Panc1 (cell line): ENCODE measurements around the gene ASPM. TPM values are rescaled to one million over a fixed set of nuclear protein-coding genes. Genes with fewer than 3 reads are reported as not detected.
A peak's percentile ranks its signal among the peaks of the same experiment; 100 is the strongest.

Experiments used
- ATAC-seq: fragments of 200-7000 bp; cut with Tn5 transposase; 2 replicates; pipeline ENCODE4 v1.9.1; 2020; ENCODE audit warnings: mild to moderate bottlenecking, moderate library complexity
- BruUV-seq: library from RNA; stranded (reverse); fragments of 400-500 nt; replicated peaks from 2 replicates; lab custom pipeline; 2021; lab: Mats Ljungman, UMichigan
- CTCF ChIA-PET: fragments of 300-600 bp; sonication (Branson Sonifier 250); formaldehyde crosslinking; loops from one replicate; lab custom pipeline; 2022; ENCODE audit warnings: antibody characterized with exemption; lab: Charles Lee
- POLR2A ChIA-PET: fragments of 300-600 bp; sonication (Branson Sonifier 250); formaldehyde crosslinking; loops from one replicate; lab custom pipeline; 2022; ENCODE audit warnings: antibody characterized with exemption; lab: Charles Lee
- DNase-seq: peaks from one replicate; pipeline ENCODE4 v3.0.0-alpha.2; 2010; ENCODE audit warnings: low read depth, low spot score
- H3K27ac ChIP-seq: 2 replicates; pipeline ENCODE4 v1.5.1; 2011; ENCODE audit warnings: mild to moderate bottlenecking, low read length, inconsistent platforms
- H3K27me3 ChIP-seq: fragments of 200-500 bp; sonication (Bioruptor generic); 2 replicates; pipeline ENCODE4 v1.6.0; 2014; ENCODE audit warnings: low read length, inconsistent platforms; ENCODE audit not compliant: control insufficient read depth, insufficient read depth
- H3K36me3 ChIP-seq: fragments of 200-500 bp; sonication (Bioruptor generic); 2 replicates; pipeline ENCODE4 v1.5.1; 2014; ENCODE audit warnings: inconsistent platforms, mild to moderate bottlenecking, low read length, moderate library complexity; ENCODE audit not compliant: control insufficient read depth, insufficient read depth
- H3K4me1 ChIP-seq: 2 replicates; pipeline ENCODE4 v1.5.1; 2011; ENCODE audit warnings: inconsistent platforms, mild to moderate bottlenecking, low read length, moderate library complexity; ENCODE audit not compliant: control insufficient read depth, insufficient read depth
- H3K4me3 ChIP-seq, 2 experiments: 2 replicates each; pipeline ENCODE4 v1.5.1; 2011 to 2012; ENCODE audit warnings: low read depth in 2 of 2, low read length in 2 of 2, mild to moderate bottlenecking in 2 of 2, inconsistent platforms in 1 of 2, moderate library complexity in 1 of 2
- H3K9me3 ChIP-seq: fragments of 200-500 bp; sonication (Bioruptor generic); 2 replicates; pipeline ENCODE4 v1.5.1; 2014; ENCODE audit warnings: low read depth, mild to moderate bottlenecking, inconsistent platforms, low read length, moderate library complexity; ENCODE audit not compliant: control insufficient read depth, insufficient read depth
- POLR2AphosphoS5 ChIP-seq: IDR thresholded peaks from 2 replicates; pipeline ENCODE4 v1.6.1; 2012; ENCODE audit warnings: mild to moderate bottlenecking, low read depth, low read length, moderate library complexity
- REST ChIP-seq, 2 experiments: IDR thresholded peaks; 2 replicates each; pipeline ENCODE4 v1.6.1; 2011 to 2012; ENCODE audit warnings: low read depth in 2 of 2, control low read depth in 1 of 2, low read length in 1 of 2, mild to moderate bottlenecking in 1 of 2, moderate library complexity in 1 of 2; ENCODE audit not compliant: insufficient read depth in 1 of 2
- SIN3A ChIP-seq: IDR thresholded peaks from 2 replicates; pipeline ENCODE4 v1.6.1; 2012; ENCODE audit warnings: low read depth, mild to moderate bottlenecking, low read length, moderate library complexity, borderline replicate concordance; ENCODE audit not compliant: insufficient read depth
- TCF7L2 ChIP-seq: IDR thresholded peaks from 2 replicates; pipeline ENCODE4 v1.6.1; 2011; ENCODE audit warnings: mild to moderate bottlenecking, low read depth, low read length, inconsistent platforms
- in situ Hi-C: cut with HindIII; loops from 2 replicates; pipeline ENCODE4 v1.10.0; 2016; ENCODE audit warnings: low sequenced_read_pairs, low pct_unique_long_range_greater_than_20kb
- intact Hi-C: fragments of 100-400 bp; cut with micrococcal nuclease; formaldehyde crosslinking; loops from one replicate; pipeline ENCODE4 v1.10.0; 2022; ENCODE audit not compliant: unreplicated experiment
- total RNA-seq: library from RNA; stranded (reverse); gene quantifications from one replicate; pipeline ENCODE4 v1.2.1, GENCODE V29; 2021; ENCODE audit not compliant: unreplicated experiment
- TF ChIP-seq, protein P1 (sequence below): fragments of 450-650 bp; IDR thresholded peaks from 2 replicates; pipeline ENCODE4 v1.5.1; 2017; ENCODE audit warnings: mild to moderate bottlenecking

ASPM gene
- total RNA-seq, 1 experiment from 2014 or later, result 26.9 TPM

- peaks cover 34% of the 10 kb centered on the region for H3K36me3 ChIP-seq
- H3K4me3 ChIP-seq, result no peak overlapping the region
- H3K4me1 ChIP-seq, result no peaks in the 10 kb centered on the region
- H3K27ac ChIP-seq, result no peak overlapping the region
- ChIA-PET CTCF (no interaction called here), POLR2A (no interaction called here)
- in situ Hi-C loops, result no loop called here
- peak; percentile 81 for ATAC-seq
- BruUV-seq, result no TSS peak
- TF ChIP-seq REST (IDR thresholded peaks at IDR 0.05; ENCODE audit: insufficient read depth in 1 of 2, low read depth in 2 of 2, low read length in 1 of 2), result no peak
- no peak for TF ChIP-seq SIN3A
- no peak for TF ChIP-seq TCF7L2
- TF ChIP-seq, protein P1, sequence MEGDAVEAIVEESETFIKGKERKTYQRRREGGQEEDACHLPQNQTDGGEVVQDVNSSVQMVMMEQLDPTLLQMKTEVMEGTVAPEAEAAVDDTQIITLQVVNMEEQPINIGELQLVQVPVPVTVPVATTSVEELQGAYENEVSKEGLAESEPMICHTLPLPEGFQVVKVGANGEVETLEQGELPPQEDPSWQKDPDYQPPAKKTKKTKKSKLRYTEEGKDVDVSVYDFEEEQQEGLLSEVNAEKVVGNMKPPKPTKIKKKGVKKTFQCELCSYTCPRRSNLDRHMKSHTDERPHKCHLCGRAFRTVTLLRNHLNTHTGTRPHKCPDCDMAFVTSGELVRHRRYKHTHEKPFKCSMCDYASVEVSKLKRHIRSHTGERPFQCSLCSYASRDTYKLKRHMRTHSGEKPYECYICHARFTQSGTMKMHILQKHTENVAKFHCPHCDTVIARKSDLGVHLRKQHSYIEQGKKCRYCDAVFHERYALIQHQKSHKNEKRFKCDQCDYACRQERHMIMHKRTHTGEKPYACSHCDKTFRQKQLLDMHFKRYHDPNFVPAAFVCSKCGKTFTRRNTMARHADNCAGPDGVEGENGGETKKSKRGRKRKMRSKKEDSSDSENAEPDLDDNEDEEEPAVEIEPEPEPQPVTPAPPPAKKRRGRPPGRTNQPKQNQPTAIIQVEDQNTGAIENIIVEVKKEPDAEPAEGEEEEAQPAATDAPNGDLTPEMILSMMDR, result peak; percentile 69; the same call in 1 of the 2 replicates
- TF ChIP-seq POLR2AphosphoS5, result no peak
- DNase-seq, result no peak
- H3K27me3 ChIP-seq, result no peaks in the 10 kb centered on the region
- H3K9me3 ChIP-seq, result no peaks in the 10 kb centered on the region
- intact Hi-C loops, result loop anchor here (1.0 kb wide), 1 partner anchor 176 kb away; no protein-coding TSS in a partner anchor
Observed at GRCh38 chr1:197180252-197180878, 33.9 kb upstream of the ASPM start.

DNA sequence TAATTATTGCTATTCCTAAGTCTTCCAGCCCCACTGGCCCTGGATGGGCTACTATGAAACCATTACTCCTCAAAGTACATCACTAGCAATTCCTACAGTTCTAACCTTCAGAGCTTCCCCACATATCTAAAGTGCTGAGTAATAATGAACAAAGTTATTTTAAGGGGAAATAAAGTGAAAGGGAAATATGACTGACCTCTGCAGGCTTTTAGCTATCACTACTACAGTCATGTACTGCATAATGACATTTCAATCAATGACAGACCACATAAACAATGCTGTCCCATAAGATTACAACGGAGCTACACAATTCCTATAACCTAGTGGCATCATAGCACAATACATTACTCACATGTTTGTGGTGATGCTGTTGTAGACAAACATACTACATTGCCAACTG, 32.5 kb upstream of the ASPM start:
- H3K27ac ChIP-seq, result no peak overlapping the region
- no TSS peak for BruUV-seq
- ChIA-PET POLR2A (interaction anchor here (0.6 kb wide), 1 partner anchor 22 kb away, joined by 3 read pairs; no protein-coding TSS in a partner anchor), CTCF (no interaction called here)
- no peaks in the 10 kb centered on the region; the same call in 1 of the 2 replicates for H3K4me1 ChIP-seq
- no peaks in the 10 kb centered on the region for H3K9me3 ChIP-seq
- in situ Hi-C loops (no loop called here), intact Hi-C loops (no loop called here)
- ATAC-seq (no peak), DNase-seq (no peak)
- no peaks in the 10 kb centered on the region for H3K27me3 ChIP-seq
- no peak for TF ChIP-seq REST (IDR thresholded peaks at IDR 0.05; ENCODE audit: insufficient read depth in 1 of 2, low read depth in 2 of 2, low read length in 1 of 2)
- TF ChIP-seq, protein P1, result no peak
- TF ChIP-seq TCF7L2, result no peak
- no peak for TF ChIP-seq SIN3A
- TF ChIP-seq POLR2AphosphoS5, result no peak
- peaks cover 38% of the 10 kb centered on the region for H3K36me3 ChIP-seq
- H3K4me3 ChIP-seq, result no peak overlapping the region
